Measurements from ENCODE around the gene LRMDA. TPM values are rescaled to one million over a fixed set of nuclear protein-coding genes. Genes with fewer than 3 reads are reported as not detected.

The LRMDA gene
- total RNA-seq, 2 experiments from 2014 or later, result not detected

DNA sequence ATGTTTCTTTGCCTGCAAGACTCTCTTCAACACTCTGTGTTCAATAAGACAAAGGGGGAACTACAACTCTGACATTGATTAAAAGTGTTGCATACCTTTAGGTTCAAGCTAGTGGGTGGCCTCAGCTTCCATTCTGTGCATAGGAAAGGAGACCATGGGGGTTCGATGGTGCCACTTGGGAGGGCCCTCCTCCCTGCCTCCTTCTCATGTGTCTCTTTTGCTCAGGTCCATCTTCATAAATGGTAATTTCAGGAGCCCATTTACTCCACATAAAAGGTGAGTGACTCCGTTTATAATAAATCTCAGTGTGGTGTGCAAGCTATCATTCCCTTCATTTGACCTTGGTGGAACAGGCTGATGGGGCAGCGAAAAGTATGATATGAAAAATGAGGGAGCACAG is 285.1 kb downstream of the LRMDA start:
- Mint-ChIP-seq H3K27me3 (peaks cover 35% of the 10 kb centered on the region), H3K4me3 (no peak overlapping the region), H3K4me1 (ENCODE audit: low read depth) (no peaks in the 10 kb centered on the region), H3K27ac (no peak overlapping the region), H3K9me3 (no peaks in the 10 kb centered on the region), H3K36me3 (ENCODE audit: low read depth) (no peaks in the 10 kb centered on the region)
- DNase-seq, result no peak
- no peak for ATAC-seq (ENCODE audit: poor library complexity)
- CTCF ChIA-PET, result no interaction called here
- intact Hi-C loops (cut with DNase I, micrococcal nuclease), result no loop called here
- no peaks in the 10 kb centered on the region for H3K9me3 ChIP-seq (ENCODE audit: control insufficient read depth in 1 of 2, insufficient read depth in 1 of 2, low read length in 2 of 2)
- no peak overlapping the region for H3K27ac ChIP-seq (ENCODE audit: low read depth in 1 of 2, low read length in 2 of 2)
- H3K4me1 ChIP-seq (ENCODE audit: insufficient read depth, low read length), result no peaks in the 10 kb centered on the region
- H3K27me3 ChIP-seq (ENCODE audit: control insufficient read depth in 1 of 2, insufficient read depth in 2 of 2, low read length in 2 of 2), result peaks cover 0 to 4% of the 10 kb centered on the region in 2 experiments
- no peaks in the 10 kb centered on the region for H3K36me3 ChIP-seq (ENCODE audit: insufficient read depth, low read length)
- TF ChIP-seq, protein P1, sequence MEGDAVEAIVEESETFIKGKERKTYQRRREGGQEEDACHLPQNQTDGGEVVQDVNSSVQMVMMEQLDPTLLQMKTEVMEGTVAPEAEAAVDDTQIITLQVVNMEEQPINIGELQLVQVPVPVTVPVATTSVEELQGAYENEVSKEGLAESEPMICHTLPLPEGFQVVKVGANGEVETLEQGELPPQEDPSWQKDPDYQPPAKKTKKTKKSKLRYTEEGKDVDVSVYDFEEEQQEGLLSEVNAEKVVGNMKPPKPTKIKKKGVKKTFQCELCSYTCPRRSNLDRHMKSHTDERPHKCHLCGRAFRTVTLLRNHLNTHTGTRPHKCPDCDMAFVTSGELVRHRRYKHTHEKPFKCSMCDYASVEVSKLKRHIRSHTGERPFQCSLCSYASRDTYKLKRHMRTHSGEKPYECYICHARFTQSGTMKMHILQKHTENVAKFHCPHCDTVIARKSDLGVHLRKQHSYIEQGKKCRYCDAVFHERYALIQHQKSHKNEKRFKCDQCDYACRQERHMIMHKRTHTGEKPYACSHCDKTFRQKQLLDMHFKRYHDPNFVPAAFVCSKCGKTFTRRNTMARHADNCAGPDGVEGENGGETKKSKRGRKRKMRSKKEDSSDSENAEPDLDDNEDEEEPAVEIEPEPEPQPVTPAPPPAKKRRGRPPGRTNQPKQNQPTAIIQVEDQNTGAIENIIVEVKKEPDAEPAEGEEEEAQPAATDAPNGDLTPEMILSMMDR (IDR thresholded peaks at IDR 0.05), result no peak
- no peak overlapping the region for H3K4me3 ChIP-seq (ENCODE audit: low read length)
- POLR2A ChIA-PET, result interaction anchor here (0.6 kb wide), 1 partner anchor 21 kb away, joined by 3 read pairs; no protein-coding TSS in a partner anchor

DNA sequence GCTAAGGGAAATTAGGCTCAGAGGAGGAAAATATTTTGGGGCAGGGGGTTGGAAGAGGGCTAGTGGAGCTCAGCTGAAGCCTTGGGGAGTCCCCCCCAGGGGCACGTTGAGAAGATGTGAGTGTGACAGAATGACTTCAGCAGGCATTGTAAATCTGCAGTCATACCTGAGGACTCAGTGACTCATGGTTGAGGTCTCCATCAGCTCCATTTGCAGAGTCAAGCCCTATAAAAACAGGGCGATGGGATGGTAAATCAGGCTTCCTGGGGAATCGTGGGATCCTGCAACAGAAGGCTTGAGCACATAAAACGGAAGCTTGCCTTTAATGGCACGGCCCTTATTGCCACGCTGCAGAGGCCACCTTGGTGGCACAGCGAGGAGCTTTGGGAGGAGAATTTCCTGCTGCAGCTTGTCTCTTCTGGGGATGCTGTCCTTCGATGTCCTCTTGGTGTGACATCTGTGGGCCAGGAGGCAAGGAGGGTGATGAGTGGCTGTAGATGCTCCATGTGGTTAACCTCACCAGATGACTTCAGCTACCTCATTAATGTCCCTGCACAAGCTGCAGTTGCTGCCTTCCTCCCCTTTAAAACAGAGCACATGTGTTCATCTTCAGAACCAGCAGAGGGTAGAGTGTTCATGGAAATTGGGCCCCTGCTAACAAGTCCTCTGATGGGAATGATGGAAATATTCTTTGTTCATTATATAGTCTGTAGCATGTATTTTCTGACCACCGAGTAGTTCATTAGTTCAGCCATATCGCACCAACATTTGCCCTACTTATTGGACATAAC is 285.9 kb downstream of the LRMDA start:
- no peak overlapping the region for H3K27ac Mint-ChIP-seq
- intact Hi-C loops (cut with DNase I, micrococcal nuclease), result no loop called here
- TF ChIP-seq, protein P1 (IDR thresholded peaks at IDR 0.05), result no peak
- CTCF ChIA-PET, result no interaction called here
- H3K27me3 Mint-ChIP-seq, result peaks cover 27% of the 10 kb centered on the region
- H3K27me3 ChIP-seq (ENCODE audit: control insufficient read depth in 1 of 2, insufficient read depth in 2 of 2, low read length in 2 of 2), result peaks cover 0 to 4% of the 10 kb centered on the region in 2 experiments
- ATAC-seq (ENCODE audit: poor library complexity) (no peak), DNase-seq (no peak)
- no peak overlapping the region for H3K4me3 Mint-ChIP-seq
- H3K36me3 Mint-ChIP-seq (ENCODE audit: low read depth), result no peaks in the 10 kb centered on the region
- no peaks in the 10 kb centered on the region for H3K9me3 Mint-ChIP-seq
- POLR2A ChIA-PET, result interaction anchor here (0.6 kb wide), 1 partner anchor 20 kb away, joined by 3 read pairs; no protein-coding TSS in a partner anchor
- no peaks in the 10 kb centered on the region for H3K9me3 ChIP-seq (ENCODE audit: control insufficient read depth in 1 of 2, insufficient read depth in 1 of 2, low read length in 2 of 2)
- no peaks in the 10 kb centered on the region for H3K36me3 ChIP-seq (ENCODE audit: insufficient read depth, low read length)
- H3K4me1 ChIP-seq (ENCODE audit: insufficient read depth, low read length), result no peaks in the 10 kb centered on the region
- no peaks in the 10 kb centered on the region for H3K4me1 Mint-ChIP-seq (ENCODE audit: low read depth)
- H3K4me3 ChIP-seq (ENCODE audit: low read length), result no peak overlapping the region
- H3K27ac ChIP-seq (ENCODE audit: low read depth in 1 of 2, low read length in 2 of 2), result no peak overlapping the region

DNA sequence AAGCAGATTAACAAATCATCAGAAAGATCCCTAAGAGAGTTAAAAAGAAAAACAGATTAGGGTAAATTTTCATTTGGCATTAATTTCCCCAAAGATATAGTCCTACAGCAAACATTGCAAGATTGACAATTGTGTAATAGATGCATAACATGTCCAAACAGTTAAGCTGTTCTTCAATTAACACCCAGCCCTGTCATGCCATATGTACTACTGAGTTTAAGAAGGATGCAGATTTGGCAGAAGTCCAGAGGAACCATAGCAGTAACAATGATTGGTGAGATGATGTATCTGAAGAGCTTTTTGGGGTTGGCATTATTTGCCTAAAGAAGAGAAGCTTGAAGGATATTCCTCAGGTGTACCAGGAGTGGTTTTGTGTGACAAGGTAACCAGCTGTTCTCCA is 287.6 kb downstream of the LRMDA start:
- no peaks in the 10 kb centered on the region for H3K27me3 ChIP-seq (ENCODE audit: control insufficient read depth in 1 of 2, insufficient read depth in 2 of 2, low read length in 2 of 2)
- no peak overlapping the region for H3K27ac ChIP-seq (ENCODE audit: low read depth in 1 of 2, low read length in 2 of 2)
- Mint-ChIP-seq H3K27me3 (peaks cover 21% of the 10 kb centered on the region), H3K4me1 (ENCODE audit: low read depth) (no peaks in the 10 kb centered on the region), H3K27ac (no peak overlapping the region), H3K4me3 (no peak overlapping the region), H3K9me3 (no peaks in the 10 kb centered on the region), H3K36me3 (ENCODE audit: low read depth) (no peaks in the 10 kb centered on the region)
- DNase-seq (no peak), ATAC-seq (ENCODE audit: poor library complexity) (no peak)
- no peaks in the 10 kb centered on the region for H3K9me3 ChIP-seq (ENCODE audit: control insufficient read depth in 1 of 2, insufficient read depth in 1 of 2, low read length in 2 of 2)
- H3K36me3 ChIP-seq (ENCODE audit: insufficient read depth, low read length), result no peaks in the 10 kb centered on the region
- CTCF ChIA-PET, result no interaction called here
- H3K4me3 ChIP-seq (ENCODE audit: low read length), result no peak overlapping the region
- intact Hi-C loops (cut with DNase I, micrococcal nuclease), result no loop called here
- POLR2A ChIA-PET, result no interaction called here
- TF ChIP-seq, protein P1 (IDR thresholded peaks at IDR 0.05), result no peak
- no peaks in the 10 kb centered on the region for H3K4me1 ChIP-seq (ENCODE audit: insufficient read depth, low read length)
